GM18867 (cell line): ENCODE measurements around the gene DAZAP2.

Experiments
- ATAC-seq: cut with Tn5 transposase; IDR thresholded peaks from one replicate; pipeline ENCODE4 v1.9.1; 2021; ENCODE audit warnings: mild to moderate bottlenecking, moderate library complexity; ENCODE audit not compliant: unreplicated experiment

DAZAP2 gene, protein sequence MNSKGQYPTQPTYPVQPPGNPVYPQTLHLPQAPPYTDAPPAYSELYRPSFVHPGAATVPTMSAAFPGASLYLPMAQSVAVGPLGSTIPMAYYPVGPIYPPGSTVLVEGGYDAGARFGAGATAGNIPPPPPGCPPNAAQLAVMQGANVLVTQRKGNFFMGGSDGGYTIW

DNA sequence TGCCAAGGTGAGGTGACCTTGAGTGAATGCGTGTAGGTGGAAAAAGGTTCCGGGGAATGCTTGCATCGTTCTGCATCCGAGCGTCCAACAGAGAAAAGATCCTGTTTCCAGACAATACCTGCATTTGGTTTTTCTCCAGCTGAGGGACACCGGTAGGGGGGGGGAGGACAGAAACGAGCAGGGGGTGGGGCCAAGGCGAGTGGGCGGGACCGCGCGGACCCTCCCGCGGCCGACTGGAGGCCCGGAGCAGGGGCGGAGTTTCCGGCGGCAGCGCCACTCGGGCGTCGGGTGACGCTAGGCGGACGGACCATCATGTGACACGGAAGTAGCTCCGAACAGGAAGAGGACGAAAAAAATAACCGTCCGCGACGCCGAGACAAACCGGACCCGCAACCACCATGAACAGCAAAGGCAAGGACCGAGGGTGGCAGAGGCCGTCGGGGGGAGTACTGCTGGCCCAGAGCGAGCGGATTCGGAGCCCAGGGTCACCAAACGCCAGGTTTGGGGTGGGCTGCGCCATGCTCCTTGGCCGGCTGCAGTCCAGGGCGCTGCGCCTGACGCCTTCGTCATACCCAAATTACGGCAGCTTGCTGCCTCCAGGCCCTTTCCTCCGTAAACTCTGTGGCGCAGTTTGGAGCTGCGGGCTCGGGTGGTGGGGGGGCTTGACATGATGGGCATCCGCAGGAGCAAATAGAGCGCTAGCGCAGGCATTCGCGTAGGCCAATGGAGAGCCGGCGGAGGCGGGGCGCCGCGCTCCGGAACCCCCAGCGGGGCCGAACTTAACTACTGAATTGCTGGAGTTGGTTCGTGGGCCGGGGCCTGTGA, at the start of gene DAZAP2:
DAZAP2 (plus strand) TSS at position 317 of the 825 bp plus-strand sequence; CDS start at position 399, 82 bp downstream.
- ATAC-seq, result peak; percentile 90

DNA sequence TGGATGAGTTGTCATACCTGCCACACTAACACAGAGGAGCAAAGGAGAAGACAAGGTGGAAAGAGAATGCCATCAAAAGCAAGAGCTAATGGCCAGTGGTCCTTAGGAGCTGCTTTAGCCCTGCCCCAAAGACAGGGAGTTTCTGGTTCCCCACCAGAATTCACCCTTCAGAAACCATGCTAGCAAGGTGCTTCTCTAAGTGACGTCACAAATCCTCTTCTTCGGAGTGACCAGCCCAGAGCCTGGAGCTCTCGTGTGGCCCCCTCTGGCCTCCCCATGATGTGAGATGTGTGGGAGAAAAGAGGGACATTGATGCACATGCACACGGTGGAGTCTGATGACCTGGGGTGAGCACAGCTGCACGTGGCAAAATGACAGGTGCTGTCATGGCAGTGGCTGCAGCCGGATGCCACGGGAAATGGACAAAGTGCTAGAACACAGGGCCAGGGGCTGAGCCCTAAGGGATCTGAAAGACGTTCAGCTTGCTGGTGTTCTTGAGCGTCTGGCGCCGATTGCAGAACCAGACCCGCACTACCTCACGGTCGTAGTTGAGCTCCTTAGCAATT, 48.8 kb upstream of the DAZAP2 start:
- ATAC-seq, result no peak

DNA sequence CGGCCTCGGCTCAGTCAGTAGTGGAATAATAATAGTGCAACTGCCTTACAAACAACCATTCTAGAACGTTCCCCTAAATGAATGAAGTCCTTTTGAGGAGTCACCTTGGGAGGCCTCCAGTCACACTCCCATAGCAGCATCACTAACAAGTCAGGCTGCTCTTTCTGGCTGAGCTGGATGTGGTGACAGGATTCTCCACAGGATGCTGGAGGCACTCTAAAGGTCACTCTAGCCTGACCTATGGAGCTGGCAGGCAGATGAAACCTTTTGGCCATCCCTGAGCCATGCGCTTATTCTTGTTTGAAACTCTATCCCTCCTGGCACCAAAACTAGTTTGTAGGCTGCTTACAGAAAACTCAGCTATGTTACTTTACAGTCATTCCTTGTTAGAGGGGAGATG, 47.8 kb upstream of the DAZAP2 start:
- ATAC-seq, result no peak

DNA sequence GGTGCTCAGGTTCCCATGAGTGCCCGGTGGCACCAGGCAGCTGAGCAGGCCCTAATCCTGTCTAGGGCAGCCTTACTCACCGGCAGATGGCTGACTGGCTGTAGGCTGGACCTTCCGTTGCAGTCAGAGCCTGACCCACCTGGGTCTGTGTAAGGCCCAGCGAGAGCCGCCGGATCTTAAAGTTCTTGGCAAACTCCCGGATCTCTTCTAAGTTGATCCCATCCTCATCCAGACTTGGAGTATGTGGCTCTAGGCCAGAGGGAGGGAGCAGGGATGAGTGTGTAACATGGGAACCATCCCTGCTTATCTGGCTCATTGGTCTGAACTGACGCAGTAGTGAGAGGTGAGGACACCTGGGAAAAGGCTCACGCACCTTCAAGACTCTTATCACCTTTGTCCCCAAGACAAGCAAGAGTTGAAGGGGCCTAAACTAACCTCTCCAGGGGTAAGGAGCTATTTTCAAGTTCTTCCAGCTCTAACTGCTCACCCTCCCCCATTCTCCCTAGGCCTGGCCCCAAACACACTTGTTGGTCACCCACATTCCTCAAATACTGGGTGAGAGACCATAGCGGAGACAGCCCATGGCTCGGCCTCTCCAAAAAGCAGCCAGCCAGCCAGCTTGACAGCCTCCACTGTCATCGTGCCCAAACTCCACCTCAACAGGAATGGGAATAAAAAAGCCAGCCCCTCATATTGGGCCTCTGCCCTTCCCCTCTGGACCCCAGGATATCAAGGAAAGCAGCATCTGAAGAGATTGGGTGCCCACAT, 46.9 kb upstream of the DAZAP2 start:
- no peak for ATAC-seq

DNA sequence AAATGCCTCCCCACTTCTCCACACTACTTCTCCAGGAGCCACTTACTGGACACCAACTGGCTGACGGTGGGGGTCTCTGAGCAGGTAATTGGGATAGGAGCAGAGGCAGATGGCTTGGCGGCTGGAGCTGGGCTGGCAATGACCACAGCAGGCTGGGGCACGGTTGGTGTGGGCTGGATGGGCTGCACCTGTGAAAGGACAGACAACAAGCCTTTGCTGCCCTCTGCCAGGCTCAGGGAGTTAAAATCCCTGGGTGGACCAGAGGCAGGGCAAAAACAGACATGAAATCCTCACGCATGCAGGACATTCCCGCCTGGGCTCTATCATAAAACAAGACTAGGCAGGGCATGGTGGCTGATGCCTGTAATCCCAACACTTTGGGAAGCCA, 46.3 kb upstream of the DAZAP2 start:
- ATAC-seq, result no peak

DNA sequence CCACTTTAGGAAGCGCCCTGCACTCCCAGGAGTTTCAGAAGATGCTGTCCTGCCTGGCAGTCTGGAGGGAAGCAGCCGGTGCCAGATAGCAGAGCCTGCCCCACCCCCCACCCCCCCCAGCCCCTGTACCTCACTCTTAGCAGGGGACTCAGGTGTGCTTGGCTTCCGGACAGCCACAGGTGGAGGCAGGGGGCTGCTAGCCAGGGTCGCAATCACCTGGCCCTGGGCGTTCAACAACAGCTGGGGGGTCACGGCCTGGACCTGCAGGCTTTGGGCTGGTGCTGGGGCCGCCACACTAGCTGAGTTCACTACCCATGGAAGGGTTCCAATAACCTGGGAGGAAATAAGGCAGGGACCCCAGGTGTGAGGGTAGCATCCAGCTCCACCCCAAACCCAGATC, 42.8 kb upstream of the DAZAP2 start:
- ATAC-seq, result no peak

DNA sequence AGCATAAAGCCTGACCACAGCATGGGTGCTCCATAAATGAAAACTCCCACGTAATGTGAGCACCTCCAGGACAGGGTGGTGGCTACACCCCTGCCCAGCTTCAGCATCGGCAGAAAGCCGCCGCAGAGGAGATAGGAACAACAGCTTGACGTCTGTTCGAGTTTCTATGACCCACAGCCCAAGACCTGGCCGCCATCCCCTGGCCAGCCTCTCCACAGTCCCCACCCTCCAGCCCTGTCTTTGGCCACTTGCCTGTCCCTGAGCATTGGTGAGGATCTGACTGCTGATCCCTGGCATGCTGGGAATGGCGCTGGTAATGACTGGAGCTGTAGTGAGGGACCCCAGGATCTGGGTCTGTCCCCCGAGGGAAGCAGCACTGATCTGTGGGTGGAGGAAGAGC, 42.1 kb upstream of the DAZAP2 start:
- no peak for ATAC-seq

DNA sequence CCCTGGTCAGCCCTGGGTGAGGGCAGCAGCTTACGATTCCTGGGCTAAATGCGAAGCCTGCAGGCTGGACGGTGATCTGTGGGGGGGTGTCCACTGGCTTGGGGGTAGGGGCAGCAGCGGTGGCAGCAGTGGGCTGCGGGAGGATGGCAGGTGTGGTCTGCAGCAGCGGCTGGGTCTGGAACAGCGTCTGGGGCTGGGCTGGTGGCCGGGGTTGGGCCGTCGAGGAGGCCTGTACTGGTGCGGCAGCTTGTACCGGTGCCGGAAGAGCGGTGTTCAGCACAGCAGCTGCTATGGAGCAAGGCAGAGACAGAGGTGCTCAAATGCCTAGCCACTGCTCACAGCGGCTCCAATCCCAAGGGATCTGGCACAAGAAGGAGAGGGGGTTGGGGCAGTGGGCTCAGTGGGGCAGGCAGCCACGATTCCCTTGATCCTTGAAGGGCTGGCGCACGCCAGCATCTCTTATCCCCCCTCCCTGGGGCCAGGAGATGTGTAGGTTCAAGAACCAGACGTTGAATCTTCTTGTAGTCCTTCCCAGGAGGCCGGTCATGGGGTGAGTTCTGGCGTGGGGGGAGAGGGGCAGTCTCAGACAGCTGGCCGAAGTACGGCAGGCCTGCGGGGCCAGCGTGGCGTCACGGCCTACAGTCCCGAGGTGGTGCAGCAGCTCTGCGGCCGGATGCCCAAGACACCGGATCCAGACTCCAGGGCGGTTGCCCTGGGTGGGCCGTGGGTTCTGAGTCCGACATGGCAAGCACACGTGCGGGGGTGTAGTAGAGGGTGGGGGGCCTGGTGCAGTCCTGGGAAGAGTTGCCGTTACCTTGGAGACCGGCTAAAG, 40.7 kb upstream of the DAZAP2 start:
- no peak for ATAC-seq

DNA sequence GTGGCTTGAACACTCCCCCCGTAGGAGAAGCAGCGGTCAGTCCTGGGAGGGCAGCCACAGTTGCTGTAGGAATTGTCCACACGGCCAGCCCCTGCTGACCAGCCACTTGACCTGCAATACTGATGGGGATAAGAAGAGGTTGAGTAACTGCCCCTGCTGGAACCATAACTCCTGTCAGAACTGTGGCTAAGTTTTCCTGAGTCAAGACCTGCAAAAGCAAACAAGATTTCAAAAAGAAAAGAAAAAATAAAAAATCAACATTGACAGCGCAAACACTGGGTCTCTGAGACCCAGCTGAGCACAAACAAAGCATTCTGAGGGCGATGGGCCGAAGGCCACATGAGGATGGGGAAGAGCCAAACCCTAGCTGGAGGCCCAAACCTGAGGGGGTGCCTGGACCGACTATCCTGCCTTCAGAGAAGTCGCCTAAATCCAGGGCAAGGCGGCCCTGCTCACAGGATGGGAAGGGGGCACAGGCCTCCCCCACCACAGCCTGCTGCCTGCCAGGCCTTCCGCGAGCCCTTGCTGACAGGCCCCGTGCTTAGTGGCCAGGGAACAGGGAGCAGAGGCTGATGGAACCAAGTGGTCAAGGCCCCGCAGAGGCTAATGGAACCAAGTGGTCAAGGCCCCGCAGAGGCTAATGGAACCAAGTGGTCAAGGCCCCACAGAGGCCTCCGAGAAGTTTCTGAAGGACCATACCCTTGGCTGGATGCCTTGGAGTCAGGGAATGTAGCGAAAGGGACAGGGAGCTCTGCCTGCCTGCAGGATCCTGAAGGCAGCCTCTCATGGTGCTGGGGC, 39.9 kb upstream of the DAZAP2 start:
- ATAC-seq, result no peak

DNA sequence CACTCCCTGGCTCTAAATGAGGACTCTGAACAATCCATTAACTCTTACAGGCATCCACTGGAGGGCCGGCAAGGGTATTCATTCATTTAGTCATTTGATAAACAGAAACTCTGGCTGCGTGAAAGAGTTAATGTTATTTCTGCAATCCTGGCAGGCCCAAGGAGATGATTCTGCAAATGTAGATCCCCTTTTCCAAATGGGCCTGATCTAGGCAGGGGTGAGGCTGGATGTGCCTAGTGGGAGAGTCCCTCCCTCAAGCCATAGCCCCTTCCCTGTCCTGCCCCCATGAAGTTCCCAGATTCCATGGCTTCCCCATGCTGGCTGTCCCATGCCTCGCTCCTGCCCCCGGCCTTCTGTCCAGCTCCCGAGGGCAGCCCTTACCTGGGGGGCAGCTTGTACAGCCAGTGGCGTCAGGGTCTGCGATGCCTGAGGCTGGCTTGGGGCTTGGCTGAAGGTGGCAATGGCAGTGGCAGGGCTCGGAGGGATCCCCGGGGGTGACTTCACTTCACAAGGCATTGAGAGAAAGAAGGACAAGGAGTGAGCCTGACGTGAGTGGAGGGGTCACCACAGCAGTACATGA, 39.2 kb upstream of the DAZAP2 start:
- ATAC-seq, result no peak

DNA sequence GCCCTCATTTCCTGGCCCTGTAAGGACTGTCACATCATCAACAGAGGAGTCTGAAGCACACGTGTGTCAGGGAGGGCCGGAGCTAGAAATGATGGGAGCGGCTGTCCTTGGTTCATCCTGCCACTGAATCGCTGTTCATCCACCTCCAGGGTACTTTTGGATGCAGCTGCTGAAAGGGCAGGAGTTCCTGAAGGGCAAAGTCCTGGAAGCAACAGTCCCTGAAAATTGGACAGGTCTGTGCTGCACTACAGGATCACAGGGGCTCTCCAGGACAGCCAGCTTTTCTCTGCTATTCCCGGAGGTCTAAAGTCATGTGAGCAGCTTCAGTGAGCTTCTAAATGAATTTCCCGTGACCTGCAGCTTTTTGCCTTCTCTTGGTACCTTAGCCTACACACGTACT, 38.5 kb upstream of the DAZAP2 start:
- ATAC-seq, result no peak

DNA sequence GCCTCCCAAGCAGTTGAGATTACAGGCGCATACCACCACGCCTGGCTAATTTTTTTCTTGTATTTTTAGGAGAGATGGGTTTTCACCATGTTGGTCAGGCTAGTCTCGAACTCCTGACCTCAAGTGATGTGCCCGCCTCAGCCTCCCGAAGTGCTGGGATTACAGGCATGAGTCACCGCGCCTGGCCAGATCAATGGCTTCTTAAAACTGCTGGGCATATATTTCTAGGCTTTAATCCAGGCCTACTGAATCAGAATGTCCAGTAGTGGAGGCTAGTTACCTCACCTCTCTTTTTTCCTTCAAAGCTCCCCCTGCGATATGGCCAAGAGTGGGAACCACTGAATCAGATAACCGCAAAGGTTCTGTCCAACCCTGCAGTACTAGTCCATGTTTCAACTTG, 37.8 kb upstream of the DAZAP2 start:
- no peak for ATAC-seq

DNA sequence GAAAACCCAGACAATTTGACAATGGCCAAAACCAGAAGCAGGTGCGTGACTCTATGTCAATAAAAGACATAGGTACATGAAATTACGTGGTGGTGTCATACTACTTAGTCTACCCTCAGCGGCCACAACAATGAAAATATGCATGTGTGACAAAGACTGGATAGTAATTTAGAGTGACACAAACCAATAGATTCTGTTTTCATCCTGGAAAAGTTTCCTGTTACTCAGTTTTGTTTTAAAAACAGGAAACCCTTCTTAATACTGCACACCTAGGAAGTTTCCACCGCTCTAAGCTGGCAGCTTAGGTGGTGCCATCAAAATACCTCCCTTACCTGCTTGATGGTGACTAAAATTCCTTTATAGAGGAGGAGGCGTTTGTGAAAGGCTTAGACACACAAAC, 35.9 kb upstream of the DAZAP2 start:
- ATAC-seq, result no peak

DNA sequence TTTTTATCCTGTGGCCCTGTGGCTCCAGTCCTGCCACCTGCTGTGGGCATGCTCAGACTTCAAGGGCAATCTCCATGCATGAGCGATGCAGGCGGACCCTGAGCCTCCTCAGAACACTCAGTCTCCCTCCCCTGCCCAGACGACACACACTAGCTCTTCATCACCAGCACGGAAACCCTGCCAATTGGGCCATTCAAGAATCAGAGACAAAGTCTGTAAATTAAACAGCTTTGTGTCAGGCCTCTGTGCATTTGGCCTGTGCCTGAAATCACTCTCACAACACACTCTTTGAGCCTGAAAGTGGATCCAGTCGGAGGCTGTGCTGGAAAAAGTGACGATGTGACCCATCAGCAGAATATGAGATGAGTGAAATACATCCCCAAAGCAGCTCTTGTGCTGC, 33.3 kb upstream of the DAZAP2 start:
- ATAC-seq, result no peak

DNA sequence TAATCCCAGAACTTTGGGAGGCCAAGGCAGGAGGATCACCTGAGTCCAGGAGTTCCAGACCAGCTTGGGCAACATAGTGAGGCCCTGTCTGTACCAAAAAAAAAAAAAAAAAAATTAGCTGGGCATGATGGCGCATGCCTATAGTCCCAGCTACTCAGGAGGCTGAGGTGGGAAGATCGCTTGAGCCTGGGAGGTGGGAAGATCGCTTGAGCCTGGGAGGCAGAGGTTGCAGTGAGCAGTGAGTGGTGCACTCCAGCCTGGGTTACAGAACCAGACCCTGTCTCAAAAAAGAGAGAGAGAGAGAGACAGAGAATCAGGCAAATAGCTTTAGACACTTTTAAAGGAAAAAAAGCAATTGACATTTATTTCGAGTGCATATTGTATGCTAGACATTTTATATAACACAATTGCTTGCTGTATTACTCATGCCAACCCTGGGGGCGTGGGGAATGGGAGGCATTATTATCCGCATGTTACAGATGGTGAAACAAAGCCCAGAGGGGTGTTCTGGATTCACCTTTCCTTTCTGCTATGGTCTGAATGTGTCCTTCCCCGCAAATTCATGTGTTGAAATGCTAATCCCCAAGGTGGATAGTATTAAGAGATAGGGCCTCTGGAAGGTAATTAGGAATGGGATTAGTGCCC, 30.5 kb upstream of the DAZAP2 start:
- no peak for ATAC-seq

DNA sequence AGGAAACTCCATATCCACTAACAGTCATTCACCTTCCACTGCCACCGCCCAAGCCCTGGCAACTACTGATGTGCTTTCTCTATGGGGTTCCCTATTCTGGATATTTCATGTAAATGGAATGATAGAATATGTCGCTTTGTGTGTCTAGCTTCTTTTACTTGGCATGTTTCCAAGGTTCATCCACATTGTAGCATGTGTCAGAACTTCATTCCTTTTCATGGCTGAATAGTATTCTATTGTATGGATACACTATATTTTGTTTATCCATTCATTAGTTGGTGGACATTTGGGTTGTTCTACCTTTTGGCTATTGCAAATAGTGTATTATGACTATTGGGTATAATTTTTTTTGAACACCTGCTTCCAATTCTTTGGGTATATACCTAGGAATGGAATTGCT, 29.4 kb upstream of the DAZAP2 start:
- ATAC-seq, result no peak

DNA sequence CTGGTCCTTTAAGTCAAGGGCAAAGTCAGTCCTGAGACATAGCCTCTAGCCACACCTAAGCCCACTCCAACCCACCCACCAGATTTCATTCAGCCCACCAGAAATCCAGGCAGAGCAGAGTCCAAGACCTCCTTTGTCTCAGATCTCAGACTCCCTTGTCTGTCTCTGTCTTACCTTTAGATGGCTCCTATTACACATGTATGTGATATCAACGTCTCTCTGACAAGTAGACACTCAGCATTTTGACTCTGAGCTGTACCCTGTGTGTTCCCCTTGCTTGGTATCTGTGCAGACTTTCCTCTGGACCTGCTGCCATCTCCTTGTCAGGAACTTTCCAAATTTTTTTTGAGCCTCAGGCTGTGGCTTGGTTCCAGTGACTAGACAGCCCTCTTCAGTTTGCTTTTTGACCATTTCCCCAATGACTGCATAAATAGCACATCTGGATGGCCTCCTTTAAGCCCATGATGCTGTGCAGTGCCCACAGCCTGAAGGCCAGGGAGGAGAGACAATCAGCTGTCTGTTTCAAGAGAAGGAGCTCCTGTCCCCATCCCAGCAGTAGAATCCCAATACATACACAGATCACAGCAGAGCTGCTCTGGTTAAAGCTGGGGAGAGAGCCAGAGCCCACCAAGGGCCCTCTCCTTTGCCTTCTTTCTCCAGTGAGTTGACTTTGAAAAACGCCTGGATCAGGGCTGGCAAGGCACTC, 27.8 kb upstream of the DAZAP2 start:
- ATAC-seq, result no peak

DNA sequence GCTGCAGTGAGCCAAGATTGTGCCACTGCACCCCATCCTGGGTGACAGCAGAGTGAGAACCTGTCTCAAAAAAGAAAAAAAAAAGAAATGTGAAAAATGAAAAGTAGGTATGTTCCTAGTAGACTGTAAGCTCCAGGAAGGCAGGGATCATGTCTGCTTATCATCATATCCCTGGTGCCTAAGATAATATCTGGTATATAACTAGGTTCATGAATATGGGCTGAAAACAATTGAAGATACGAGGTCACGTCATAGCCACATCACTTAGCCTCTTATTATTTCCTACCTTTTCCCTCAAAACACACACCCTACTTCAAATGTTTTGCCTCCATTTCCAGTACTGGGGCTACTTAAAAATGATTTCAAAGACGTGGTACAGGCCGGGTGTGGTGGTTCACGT, 23.7 kb upstream of the DAZAP2 start:
- ATAC-seq, result no peak

DNA sequence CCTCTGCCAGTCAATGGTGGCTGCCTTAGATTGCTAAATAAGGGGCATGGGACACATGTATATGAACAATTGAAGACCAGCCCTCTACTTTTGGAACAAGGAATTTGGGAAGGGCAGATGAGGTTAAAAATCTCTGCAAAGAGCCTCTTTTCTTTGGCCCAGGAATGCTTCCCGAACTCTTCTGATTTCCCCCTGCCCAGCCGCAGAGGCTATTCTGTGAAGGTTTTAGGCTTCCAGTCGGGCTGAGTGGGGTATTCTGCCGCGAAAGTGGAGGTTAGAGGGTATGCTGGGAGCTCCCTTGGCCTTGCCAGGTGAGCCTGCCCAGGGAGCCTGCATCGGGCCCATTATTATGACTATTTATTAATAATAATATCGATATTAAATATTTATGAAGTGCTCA, 22.0 kb upstream of the DAZAP2 start:
- ATAC-seq, result no peak
